ENCODE measurements around the gene SMURF1.

DNA sequence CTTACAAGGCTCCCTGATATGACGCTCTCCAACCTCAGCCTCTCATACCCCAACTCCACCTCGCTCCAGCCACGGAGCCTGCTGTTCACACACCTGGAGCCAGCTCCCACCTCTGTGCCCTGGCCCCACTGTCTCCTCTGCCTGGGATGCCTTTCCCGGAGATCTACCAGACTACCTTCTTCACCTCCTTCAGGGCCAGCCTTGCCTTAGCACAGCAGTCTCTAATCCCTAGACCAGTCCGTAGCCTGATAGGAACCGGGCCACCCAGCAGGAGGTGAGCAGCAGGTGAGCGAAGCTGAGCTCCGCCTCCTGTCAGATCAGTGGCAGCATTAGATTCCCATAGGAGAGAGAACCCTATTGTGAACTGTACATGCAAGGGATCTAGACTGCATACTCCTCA lies 23.2 kb upstream of the SMURF1 start:
- TF ChIP-seq, protein P1, sequence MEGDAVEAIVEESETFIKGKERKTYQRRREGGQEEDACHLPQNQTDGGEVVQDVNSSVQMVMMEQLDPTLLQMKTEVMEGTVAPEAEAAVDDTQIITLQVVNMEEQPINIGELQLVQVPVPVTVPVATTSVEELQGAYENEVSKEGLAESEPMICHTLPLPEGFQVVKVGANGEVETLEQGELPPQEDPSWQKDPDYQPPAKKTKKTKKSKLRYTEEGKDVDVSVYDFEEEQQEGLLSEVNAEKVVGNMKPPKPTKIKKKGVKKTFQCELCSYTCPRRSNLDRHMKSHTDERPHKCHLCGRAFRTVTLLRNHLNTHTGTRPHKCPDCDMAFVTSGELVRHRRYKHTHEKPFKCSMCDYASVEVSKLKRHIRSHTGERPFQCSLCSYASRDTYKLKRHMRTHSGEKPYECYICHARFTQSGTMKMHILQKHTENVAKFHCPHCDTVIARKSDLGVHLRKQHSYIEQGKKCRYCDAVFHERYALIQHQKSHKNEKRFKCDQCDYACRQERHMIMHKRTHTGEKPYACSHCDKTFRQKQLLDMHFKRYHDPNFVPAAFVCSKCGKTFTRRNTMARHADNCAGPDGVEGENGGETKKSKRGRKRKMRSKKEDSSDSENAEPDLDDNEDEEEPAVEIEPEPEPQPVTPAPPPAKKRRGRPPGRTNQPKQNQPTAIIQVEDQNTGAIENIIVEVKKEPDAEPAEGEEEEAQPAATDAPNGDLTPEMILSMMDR (IDR thresholded peaks at IDR 0.05): no peak
- TF ChIP-seq POLR2A (IDR thresholded peaks at IDR 0.05) (no peak), EP300 (IDR thresholded peaks at IDR 0.05; ENCODE audit: low read depth) (no peak)
